DOHH2 (cell line): ENCODE data around the gene ASB7.

Source experiments
- CTCF ChIP-seq: fragments of 200-600 bp; sonication (generic); IDR thresholded peaks from one replicate; pipeline ENCODE4 v1.5.1; 2014; ENCODE audit warnings: antibody characterized with exemption, mild to moderate bottlenecking, low read depth, low read length; ENCODE audit not compliant: poor library complexity, severe bottlenecking
- EZH2phosphoT487 ChIP-seq: fragments of 200-600 bp; sonication (generic); IDR thresholded peaks from 2 replicates; pipeline ENCODE4 v1.6.1; 2017; ENCODE audit warnings: borderline replicate concordance, mild to moderate bottlenecking, antibody characterized with exemption, low read length, moderate library complexity, mixed read lengths

- TF ChIP-seq CTCF: no peak
- TF ChIP-seq EZH2phosphoT487: no peak
Measured at GRCh38 chr15:100595964-100596363, 6.4 kb upstream of the ASB7 start.
